Right lobe of liver (tissue), 6 donors: ENCODE data around the gene POLR3C. TPM values are rescaled to one million over a fixed set of nuclear protein-coding genes. Genes with fewer than 3 reads are reported as not detected.
"Not testable (repeated sequence)": the region's sequence is repeated elsewhere in the genome, so short reads cannot be mapped to it uniquely, and the experiment has no call there.

Experiments
- ATAC-seq, 4 donors: fragments of 200-7000 bp; cut with Tn5 transposase; one replicate each; pipeline ENCODE4 v1.9.1; 2020; ENCODE audit warnings: mild to moderate bottlenecking in 4 of 4, moderate library complexity in 4 of 4
- DNase-seq, 3 donors: peaks; one replicate each; pipeline ENCODE4 v3.0.0-alpha.2; 2020
- H3K27ac ChIP-seq, 3 donors: fragments of 200-600 bp; one replicate each; pipeline ENCODE4 v1.8.0; 2022
- H3K27me3 ChIP-seq, 2 donors: fragments of 200-600 bp; one replicate each; pipeline ENCODE4 v1.8.0; 2022
- H3K36me3 ChIP-seq, 4 donors: fragments of 200-600 bp; sonication (generic) in 1 of 4; one replicate each; pipeline versions ENCODE4 v1.5.1 to v1.8.0; 2017 to 2022; ENCODE audit warnings: control low read depth in 1 of 4
- H3K4me1 ChIP-seq, 4 donors: fragments of 200-600 bp; sonication (generic) in 1 of 4; one replicate each; pipeline versions ENCODE4 v1.5.1 to v1.8.0; 2017 to 2022; ENCODE audit warnings: control low read depth in 1 of 4
- H3K4me3 ChIP-seq, 3 donors: fragments of 200-600 bp; one replicate each; pipeline ENCODE4 v1.8.0; 2022
- H3K9me3 ChIP-seq, 4 donors: fragments of 200-600 bp; sonication (generic) in 1 of 4; one replicate each; pipeline versions ENCODE4 v1.5.1 to v1.8.0; 2017 to 2022; ENCODE audit warnings: control low read depth in 1 of 4
- CTCF ChIP-seq, 4 donors: fragments of 200-600 bp in 3 of 4; fragments of 450-650 bp in 1 of 4; IDR thresholded peaks; one replicate each; pipeline versions ENCODE4 v1.5.1 to v1.8.0; 2016 to 2022; ENCODE audit warnings: antibody characterized with exemption in 4 of 4, mild to moderate bottlenecking in 2 of 4
- POLR2A ChIP-seq: fragments of 450-650 bp; IDR thresholded peaks from one replicate; pipeline ENCODE4 v1.6.1; 2017; ENCODE audit warnings: antibody characterized with exemption, mild to moderate bottlenecking
- WGBS: methylation state at CpG from one replicate; pipeline ENCODE4 v1.1.6; 2018; ENCODE audit warnings: low coverage, low lambda C conversion rate; ENCODE audit not compliant: insufficient coverage; ENCODE audit errors: missing lambda C conversion rate; 5-methylcytosine and 5-hydroxymethylcytosine counted together
- intact Hi-C, 2 donors: fragments of 100-400 bp; cut with DNase I; formaldehyde crosslinking; loops; one replicate each; pipeline versions ENCODE4 v1.11.2 to v1.14.1; 2022
- total RNA-seq, 6 experiments: library from RNA; depleted of rRNA in 2 of 6; stranded (reverse); fragments of >200 nt in 2 of 6; fragmentation: NEBNext Ultra II Directional in 3 of 6; extraction: Animal tissue kit (Norgen Biotek cat#: 25700) in 3 of 6; gene quantifications; one replicate each; pipeline versions ENCODE4 v1.1.0 to v1.2.4, GENCODE V29; 2016 to 2023
- donor health status: DM: no; HTN: yes; CAD: no.
- donor health status: DM: no; HTN: no; CAD: no.
- donor health status: DM: no; HTN: no; CAD: no.
- donor health status: DM: no; HTN: yes; CAD: no.
- donor health status: DM: no; HTN: yes; CAD: no.

POLR3C gene
- total RNA-seq, 6 experiments from 2014 or later = 7.7 to 17.0 (median 11.2) TPM

- intact Hi-C loops = no loop called here
- TF ChIP-seq CTCF (IDR thresholded peaks at IDR 0.05) (no peak), POLR2A (no peak)
- Histone ChIP-seq H3K4me1 (no peaks in the 10 kb centered on the region), H3K9me3 (no peaks in the 10 kb centered on the region), H3K36me3 (no peaks in the 10 kb centered on the region), H3K27me3 (no peaks in the 10 kb centered on the region), H3K4me3 (no peak overlapping the region), H3K27ac (no peak overlapping the region)
- ATAC-seq (no peak), DNase-seq (no peak)
- WGBS = 82% methylated on average over 7 of the region's 7 CpGs
Measured at GRCh38 chr1:145806844-145807243, 17.2 kb upstream of the POLR3C start.

GRCh38 chr1:145812977-145813810 lies 10.8 kb upstream of the POLR3C start:
- intact Hi-C loops, DNase-seq, H3K4me1 ChIP-seq, H3K27ac ChIP-seq, H3K27me3 ChIP-seq, H3K36me3 ChIP-seq, ATAC-seq, H3K4me3 ChIP-seq, H3K9me3 ChIP-seq: not testable (repeated sequence)
- 71% methylated on average over 6 of the region's 6 CpGs for WGBS

- H3K4me1 ChIP-seq, ATAC-seq, H3K27ac ChIP-seq, H3K9me3 ChIP-seq, H3K4me3 ChIP-seq, intact Hi-C loops, H3K27me3 ChIP-seq, DNase-seq, H3K36me3 ChIP-seq: not testable (repeated sequence)
- 40% methylated on average over 1 of the region's 6 CpGs for WGBS
Measured at GRCh38 chr1:145818095-145818494, 5.9 kb upstream of the POLR3C start.

GRCh38 chr1:145822779-145823331 lies 1.1 kb upstream of the POLR3C start:
- WGBS = no CpG with 5 or more reads among the region's 16 CpGs
- intact Hi-C loops, H3K4me3 ChIP-seq, H3K27ac ChIP-seq, H3K27me3 ChIP-seq, DNase-seq, H3K9me3 ChIP-seq: not testable (repeated sequence)
- peaks cover 0 to 11% (median 5%) of the 10 kb centered on the region in 4 donors for H3K4me1 ChIP-seq
- peak in 1 of 4 donors; percentile 16 for ATAC-seq
- peaks cover 0 to 23% (median 8%) of the 10 kb centered on the region in 4 donors for H3K36me3 ChIP-seq

GRCh38 chr1:145824499-145824842 lies 471 bp downstream of the POLR3C start:
- H3K27me3 ChIP-seq = no peaks in the 10 kb centered on the region
- peaks cover 0 to 39% (median 17%) of the 10 kb centered on the region in 4 donors for H3K36me3 ChIP-seq
- intact Hi-C loops = no loop called here
- peak overlapping the region; percentile 57 to 96 (median 75) for H3K4me3 ChIP-seq
- H3K4me1 ChIP-seq = peaks cover 0 to 11% (median 5%) of the 10 kb centered on the region in 4 donors
- 0% methylated on average over 7 of the region's 7 CpGs for WGBS
- DNase-seq (no peak), ATAC-seq (no peak)
- no peaks in the 10 kb centered on the region for H3K9me3 ChIP-seq
- TF ChIP-seq CTCF (IDR thresholded peaks at IDR 0.05) (no peak), POLR2A (no peak)
- H3K27ac ChIP-seq = peak overlapping the region; percentile 93 to 95 (median 93)

- Histone ChIP-seq H3K27ac (no peak overlapping the region), H3K4me3 (no peak overlapping the region), H3K27me3 (no peaks in the 10 kb centered on the region), H3K9me3 (no peaks in the 10 kb centered on the region), H3K36me3 (peaks cover 0 to 55% (median 20%) of the 10 kb centered on the region in 4 donors), H3K4me1 (peaks cover 0 to 11% (median 5%) of the 10 kb centered on the region in 4 donors)
- DNase-seq (no peak), ATAC-seq (no peak)
- WGBS = 80% methylated on average over 2 of the region's 2 CpGs
- intact Hi-C loops = no loop called here
- TF ChIP-seq POLR2A = no peak
- no peak for TF ChIP-seq CTCF (IDR thresholded peaks at IDR 0.05)
Measured at GRCh38 chr1:145826030-145826429, 2.0 kb downstream of the POLR3C start.
